ENCODE results near the gene NCCRP1.

- TF ChIP-seq CTCF (IDR thresholded peaks at IDR 0.05), result no peak
- TF ChIP-seq ZFX (IDR thresholded peaks at IDR 0.05; ENCODE audit: borderline replicate concordance), result no peak
These were observed 1.8 kb upstream of the NCCRP1 start for GRCh38 chr19:39194832-39195542.

Measured in 22Rv1 (cell line).